Activated CD4-positive, CD25-positive, alpha-beta regulatory T cell (primary cell): ENCODE results near the gene PCK1.

Experiments used
- DNase-seq, 4 experiments: peaks; one replicate each; lab custom pipeline; 2025; lab: John Stamatoyannopoulos, UW

The PCK1 gene

DNA sequence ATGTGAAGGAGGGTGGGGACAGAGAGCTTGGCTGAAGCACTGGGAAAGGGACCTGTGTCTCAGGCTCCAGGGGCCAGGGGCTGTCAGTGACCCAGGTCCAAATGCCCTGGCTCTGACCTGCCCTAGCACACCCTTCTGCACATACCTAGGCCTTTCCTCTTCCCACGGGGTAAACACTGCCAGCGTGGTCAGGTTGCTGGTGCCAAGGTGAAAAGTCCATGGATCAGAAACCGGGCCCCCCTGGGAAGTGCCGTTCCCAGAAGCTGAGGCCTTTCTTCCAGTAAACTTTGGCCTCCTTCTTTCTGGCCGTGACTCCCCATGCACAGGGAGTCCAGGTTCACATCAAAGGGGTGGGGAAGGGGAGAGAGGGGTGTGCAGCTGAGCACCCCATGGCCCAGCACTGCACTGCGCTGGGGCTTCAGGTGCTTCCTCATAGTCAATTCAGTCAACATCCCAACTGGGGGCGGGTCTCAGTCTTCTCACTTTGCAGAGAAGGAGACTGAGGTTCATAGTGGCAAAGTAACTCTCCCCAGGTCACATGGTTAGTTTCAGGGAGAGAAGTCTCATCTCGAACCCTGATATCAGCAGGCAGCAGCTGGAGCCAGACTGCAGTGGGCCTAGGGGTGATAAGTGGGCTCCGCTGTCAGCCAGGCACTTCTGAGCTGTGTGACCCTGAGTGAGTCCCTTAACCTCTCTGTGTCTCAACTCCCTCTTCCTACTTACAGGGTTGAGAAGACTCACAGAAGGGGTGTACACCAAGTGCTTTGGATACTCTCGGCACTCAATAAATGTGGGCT lies 17.0 kb downstream of the PCK1 start:
- DNase-seq = no peak

GRCh38 chr20:57578476-57579165 lies 17.7 kb downstream of the PCK1 start:
- DNase-seq = no peak

- no peak for DNase-seq
Measured at GRCh38 chr20:57579331-57579897, 18.5 kb downstream of the PCK1 start.

GRCh38 chr20:57579898-57580447 lies 19.1 kb downstream of the PCK1 start:
- DNase-seq = no peak

GRCh38 chr20:57580478-57581201 lies 19.7 kb downstream of the PCK1 start:
- no peak for DNase-seq

- DNase-seq = no peak
Measured at GRCh38 chr20:57581202-57582028, 20.5 kb downstream of the PCK1 start.

DNA sequence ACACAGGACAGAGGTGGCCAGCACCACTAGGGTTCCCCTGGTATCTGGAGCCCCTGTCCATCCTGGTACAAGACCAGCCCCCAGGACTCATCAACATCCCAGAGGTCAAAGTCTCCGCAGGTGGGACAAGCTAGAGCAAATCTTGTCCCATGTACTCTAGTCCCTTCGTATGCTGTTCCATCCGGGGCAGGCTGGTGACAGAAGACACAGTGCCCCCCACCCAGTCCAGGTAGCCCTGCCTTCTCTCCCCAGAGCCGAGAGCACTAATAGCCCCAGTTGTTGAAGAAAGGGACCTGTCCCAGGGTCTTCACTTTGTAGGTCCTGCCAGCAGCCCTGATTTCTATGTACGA lies 21.1 kb downstream of the PCK1 start:
- no peak for DNase-seq

DNA sequence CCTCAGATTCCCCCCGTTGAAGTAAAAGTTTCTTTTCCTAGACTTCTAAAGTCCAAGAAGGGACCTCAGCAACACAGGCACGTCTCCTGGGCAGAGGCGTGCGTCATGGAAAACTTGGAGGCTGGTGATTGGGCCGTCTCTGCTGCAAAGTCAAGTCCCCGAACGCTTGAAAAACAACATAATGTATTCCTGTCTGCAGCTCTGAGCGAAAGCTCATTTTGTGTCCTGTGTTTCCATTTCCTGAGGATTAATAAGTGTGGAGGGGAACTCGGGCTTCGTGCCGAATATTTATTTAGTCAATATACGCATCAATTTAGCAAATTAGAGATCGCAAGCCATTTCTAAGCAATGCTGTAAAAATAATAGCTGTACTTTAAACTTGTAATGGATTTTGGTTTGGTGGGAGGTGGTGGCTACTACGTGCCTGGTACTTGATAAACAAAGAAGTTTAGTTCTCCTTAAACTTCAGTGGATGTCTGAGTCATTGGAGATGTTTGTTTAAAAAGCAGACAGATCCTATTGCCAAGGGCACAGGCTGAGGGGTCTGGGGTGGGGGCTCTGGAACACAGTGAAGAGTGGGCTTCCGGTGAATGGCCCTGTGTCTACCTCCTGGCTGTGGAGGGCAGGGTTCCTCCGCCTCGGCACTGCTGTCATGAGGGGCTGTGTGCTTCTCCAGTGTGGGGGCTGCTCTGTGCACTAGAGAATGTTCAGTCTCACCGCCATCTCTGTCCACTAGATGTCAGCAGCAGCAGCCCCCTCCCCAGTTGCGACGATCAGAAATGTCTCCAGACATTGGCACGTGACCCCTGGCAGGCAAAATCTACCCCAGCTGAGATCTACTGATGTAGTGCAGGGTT lies 21.8 kb downstream of the PCK1 start:
- no peak for DNase-seq

DNA sequence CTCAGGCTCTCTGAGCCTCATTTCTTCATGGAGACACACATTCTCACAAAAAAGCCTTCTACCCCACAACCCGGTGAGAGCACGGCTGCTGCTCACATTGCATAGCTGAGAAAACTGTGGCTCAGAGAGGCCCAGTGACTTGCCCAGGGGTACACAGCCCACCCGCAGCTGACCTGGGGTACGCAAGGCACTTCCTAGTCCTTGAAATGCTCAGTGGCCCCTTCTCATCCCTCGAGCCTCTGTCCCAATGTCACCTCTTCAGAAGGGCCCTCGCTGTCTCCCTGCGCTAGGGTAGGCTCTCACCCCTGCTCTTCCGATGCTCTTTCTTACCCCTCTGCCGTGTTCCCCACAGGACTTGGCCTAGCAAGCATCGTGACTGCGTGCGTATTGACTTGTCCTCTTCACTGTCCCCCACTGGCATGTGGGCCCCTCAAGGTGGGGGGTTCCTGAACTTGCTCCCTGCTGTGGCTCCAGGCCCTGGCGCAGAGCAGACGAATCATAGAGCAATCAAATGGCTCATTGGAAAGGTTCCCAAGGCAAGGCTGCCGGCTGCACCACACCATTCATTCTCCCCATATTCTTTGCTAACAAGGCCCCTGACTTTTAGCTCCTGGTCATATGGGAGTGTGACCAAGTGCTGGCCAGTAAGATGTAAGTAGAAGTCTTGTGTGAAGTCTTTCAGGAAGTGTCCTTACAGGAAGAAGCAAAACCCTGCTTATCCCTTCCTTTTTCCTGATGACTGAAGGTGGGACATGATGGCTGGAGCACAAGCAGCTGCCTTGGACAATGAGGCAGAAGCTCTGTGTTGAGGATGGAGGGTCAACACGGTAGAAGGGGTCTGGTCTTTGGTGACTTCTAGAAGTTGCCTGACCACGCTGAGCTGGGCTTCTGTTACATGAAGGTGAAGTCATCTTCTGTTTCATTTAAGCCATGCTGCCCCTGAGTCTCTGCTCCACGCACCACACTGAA lies 22.7 kb downstream of the PCK1 start:
- no peak for DNase-seq

DNA sequence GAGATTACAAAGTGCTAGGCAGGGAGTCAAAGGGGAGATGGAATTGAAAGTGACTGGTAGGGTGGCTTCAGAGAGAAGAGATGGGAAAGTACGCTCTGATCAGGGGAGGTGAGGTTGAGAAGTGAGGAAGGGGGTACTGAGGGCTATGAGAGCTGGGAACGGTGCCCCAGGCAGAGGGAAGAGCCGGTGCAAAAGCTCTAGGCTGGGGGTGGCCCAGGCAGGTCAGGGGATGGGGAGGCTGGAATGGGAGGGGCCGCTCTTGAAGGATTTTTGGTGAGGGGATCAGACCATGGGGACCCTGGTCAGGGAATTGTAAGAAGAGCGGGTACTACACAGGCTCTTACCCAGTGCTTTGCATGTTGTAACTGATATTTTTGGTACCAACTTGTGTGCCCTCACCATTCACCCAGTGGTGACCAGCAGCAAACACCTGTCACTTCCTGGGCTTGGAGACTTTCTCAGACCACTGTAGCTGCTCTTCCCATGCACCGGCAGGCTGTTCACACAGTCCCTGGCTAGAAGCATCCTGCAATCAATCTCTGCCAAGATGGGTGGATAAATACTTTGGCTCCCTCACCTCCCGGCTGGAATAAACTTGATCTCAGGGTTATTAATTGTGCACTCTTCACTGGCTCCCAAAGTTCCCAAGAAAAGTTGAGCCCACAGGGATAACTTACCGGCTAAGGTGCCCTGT lies 24.0 kb downstream of the PCK1 start:
- DNase-seq = no peak

DNA sequence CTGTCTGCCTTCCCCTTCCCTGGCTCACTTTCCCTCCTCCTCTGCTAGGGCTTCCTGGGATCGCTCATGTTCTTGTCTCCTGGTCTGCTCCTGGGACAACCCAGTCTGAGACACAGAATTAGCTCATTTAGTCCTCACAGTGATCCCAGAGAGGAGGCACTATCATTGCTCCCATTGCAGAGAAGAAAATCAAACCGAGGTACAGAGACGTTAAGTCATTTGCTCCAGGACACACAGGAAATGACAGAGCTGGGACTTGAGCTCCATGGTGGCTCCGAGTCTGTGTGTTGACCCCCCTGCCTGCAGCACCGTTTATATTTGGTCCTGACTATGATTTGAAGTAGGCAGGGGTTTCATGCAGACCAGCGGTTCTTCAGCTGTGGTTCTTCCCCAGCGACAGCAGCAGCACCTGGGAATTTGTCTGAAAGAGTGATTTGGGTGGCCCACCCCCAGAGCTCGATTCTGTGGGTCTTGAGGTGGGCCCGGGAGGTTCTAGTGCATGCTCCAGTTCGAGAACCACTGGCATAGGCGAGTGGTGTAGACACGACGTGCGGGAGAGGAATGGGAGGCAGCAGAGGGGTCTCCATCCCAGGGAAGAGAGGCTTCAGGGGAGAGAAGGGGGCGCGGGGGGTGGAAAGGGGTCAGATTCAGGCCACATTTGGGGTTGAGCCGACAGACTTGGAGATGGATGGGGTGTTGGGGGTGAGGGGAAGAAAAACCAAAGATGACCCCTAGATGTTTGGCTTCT lies 24.7 kb downstream of the PCK1 start:
- no peak for DNase-seq

DNA sequence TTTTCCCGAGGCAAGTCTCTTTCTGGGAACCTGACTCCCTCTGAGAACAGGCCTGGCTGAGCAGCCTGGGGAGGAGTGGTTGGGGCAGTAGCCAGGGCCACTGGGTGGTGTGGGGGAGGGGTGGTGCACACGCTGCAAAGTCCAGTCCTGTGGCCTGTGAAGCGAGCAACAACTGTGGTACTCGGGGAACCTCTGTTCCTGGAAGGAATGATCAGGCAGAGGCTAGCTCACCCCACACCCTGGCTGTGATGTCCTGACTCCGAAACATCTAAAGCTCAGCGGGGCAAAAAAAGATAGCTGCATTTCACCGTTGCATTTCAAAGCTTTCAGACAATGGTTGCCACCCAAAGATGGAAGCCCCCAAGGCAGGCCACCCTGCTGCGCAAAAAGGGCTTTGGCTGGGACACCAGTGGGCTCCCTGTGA lies 25.5 kb downstream of the PCK1 start:
- DNase-seq = no peak

DNA sequence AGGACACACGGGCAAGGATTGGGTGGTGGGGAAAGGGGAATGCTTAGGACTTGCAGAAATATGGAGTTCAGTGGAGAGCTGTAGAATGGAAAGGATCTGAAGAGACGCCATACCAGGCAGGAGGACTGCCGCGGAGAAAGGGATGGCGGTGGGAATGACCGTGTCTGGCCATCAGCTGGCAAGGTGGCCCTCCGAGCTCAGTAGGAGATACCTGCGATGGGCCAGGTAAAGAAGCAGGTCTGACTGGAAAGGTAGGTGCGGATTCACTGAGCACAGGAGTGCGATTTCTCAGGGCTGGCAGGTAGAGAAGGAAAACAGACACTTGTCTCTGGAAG lies 26.0 kb downstream of the PCK1 start:
- DNase-seq = no peak

- no peak for DNase-seq
Measured at GRCh38 chr20:57587278-57587988, 26.5 kb downstream of the PCK1 start.

DNA sequence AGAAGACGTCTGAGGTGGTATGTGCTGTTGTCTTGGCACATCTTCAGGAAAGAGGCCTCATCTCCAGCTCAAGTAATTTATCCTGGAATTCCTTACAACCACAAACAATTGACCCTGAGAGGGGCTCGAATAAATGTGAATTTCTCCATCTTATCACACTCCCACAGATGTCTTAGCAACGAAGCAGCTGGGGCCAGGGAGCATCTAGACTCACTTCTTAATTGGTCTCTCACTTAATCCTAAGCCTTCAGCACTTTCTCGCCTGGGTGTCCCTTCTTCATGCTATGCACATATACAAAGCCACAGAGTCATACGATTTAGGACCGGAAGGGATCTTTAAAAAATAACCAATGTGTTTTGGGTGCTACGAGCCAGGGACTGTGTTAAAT lies 27.1 kb downstream of the PCK1 start:
- DNase-seq = no peak

- DNase-seq = no peak
Measured at GRCh38 chr20:57588596-57588995, 27.7 kb downstream of the PCK1 start.

DNA sequence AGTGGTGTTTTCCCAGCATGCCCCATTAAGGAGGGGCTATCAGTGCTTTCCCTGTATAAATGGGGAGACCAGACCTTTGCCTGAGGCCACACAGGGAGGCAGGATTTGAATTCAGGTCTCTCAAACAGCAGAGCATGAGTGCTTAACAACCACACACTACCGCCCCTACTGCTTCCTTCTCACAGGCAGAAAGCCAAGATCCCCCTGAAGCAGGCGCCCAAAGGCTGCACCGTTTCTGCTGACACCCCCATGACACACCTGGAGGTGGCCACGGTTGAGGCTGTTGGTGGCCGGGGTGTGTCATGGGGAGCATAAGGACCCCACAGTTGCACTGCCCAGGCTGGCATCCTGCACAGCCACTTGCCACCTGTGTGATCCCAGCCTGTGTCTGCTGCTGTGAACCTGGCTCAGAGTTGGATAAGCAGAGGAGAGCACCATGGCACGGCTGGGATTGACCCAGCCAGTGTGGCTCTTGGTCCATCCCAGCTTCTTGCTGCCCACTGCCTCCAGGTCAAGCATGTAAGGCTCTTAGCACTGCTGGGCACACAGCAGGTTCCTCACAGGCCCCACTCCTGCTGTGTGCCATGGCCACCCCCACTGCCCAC lies 28.3 kb downstream of the PCK1 start:
- DNase-seq = no peak
